ENCODE results near the gene MEAK7. TPM values are rescaled to one million over a fixed set of nuclear protein-coding genes. Genes with fewer than 3 reads are reported as not detected.

MEAK7 gene
- total RNA-seq, 1 donor from 2014 or later = 18.4 TPM

DNA sequence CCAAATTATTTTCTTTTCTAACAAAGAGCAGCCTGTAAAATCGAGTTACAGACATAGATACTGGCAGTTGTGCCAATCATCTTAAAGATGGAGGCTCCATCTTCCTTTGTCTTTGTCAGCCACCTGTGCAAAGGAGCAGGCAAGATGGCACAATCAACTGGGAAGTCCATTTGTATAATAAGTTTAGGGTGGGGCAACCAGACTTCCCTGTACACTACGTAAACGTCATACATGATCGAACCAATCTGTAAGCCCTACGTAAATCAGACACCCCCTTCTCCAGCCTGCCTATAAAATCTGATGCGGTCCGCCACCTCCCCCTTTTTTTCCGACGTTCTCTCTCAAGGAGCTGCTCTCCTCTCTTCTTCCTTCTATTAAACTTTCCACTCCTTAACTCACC, 31.4 kb upstream of the MEAK7 start:
- Histone ChIP-seq H3K36me3 (no peaks in the 10 kb centered on the region), H2AFZ (replicated peaks) (peak overlapping the region; percentile 78), H3K79me2 (ENCODE audit: low read depth) (no peaks in the 10 kb centered on the region), H3K4me1 (peaks cover 65% of the 10 kb centered on the region), H3K27me3 (no peaks in the 10 kb centered on the region), H3K9ac (no peak overlapping the region), H4K20me1 (ENCODE audit: low read depth) (no peaks in the 10 kb centered on the region), H3K9me3 (ENCODE audit: low read depth) (no peaks in the 10 kb centered on the region), H3K27ac (no peak overlapping the region), H3K4me3 (no peak overlapping the region), H3K4me2 (peak overlapping the region; percentile 62), H3F3A (ENCODE audit: low read depth) (peaks cover 57% of the 10 kb centered on the region)
- Mint-ChIP-seq H3K4me3 (peak overlapping the region; percentile 24), H3K4me1 (peaks cover 80% of the 10 kb centered on the region), H3K9me3 (peaks cover 2% of the 10 kb centered on the region), H3K27ac (peak overlapping the region; percentile 97), H3K36me3 (no peaks in the 10 kb centered on the region), H3K27me3 (ENCODE audit: insufficient read depth, low read depth) (peaks cover 5% of the 10 kb centered on the region)
- TF ChIP-seq EZH2 (IDR thresholded peaks at IDR 0.05) = no peak
- no peak for TF ChIP-seq EZH2phosphoT487 (IDR thresholded peaks at IDR 0.05)
- no peak for TF ChIP-seq CTCF (IDR thresholded peaks at IDR 0.05)
- DNase-seq (ENCODE audit: low spot score) = no peak

- H3K4me2 ChIP-seq = peak overlapping the region; percentile 62
- peak overlapping the region; percentile 54 for H3K4me3 Mint-ChIP-seq
- DNase-seq (ENCODE audit: low spot score) = peak; percentile 57
- H2AFZ ChIP-seq (replicated peaks) = peak overlapping the region; percentile 78
- peaks cover 57% of the 10 kb centered on the region for H3F3A ChIP-seq (ENCODE audit: low read depth)
- peaks cover 5% of the 10 kb centered on the region for H3K9me3 Mint-ChIP-seq
- H3K27me3 Mint-ChIP-seq (ENCODE audit: insufficient read depth, low read depth) = peaks cover 6% of the 10 kb centered on the region
- H3K9me3 ChIP-seq (ENCODE audit: low read depth) = no peaks in the 10 kb centered on the region
- peak overlapping the region; percentile 53 for H3K27ac ChIP-seq
- H3K4me3 ChIP-seq = no peak overlapping the region
- no peaks in the 10 kb centered on the region for H3K36me3 Mint-ChIP-seq
- TF ChIP-seq EZH2 (IDR thresholded peaks at IDR 0.05) (no peak), CTCF (IDR thresholded peaks at IDR 0.05) (no peak), EZH2phosphoT487 (IDR thresholded peaks at IDR 0.05) (no peak)
- peak overlapping the region; percentile 97 for H3K27ac Mint-ChIP-seq
- H3K36me3 ChIP-seq = no peaks in the 10 kb centered on the region
- peaks cover 80% of the 10 kb centered on the region for H3K4me1 Mint-ChIP-seq
- no peaks in the 10 kb centered on the region for H3K27me3 ChIP-seq
- H4K20me1 ChIP-seq (ENCODE audit: low read depth) = no peaks in the 10 kb centered on the region
- H3K79me2 ChIP-seq (ENCODE audit: low read depth) = no peaks in the 10 kb centered on the region
- H3K4me1 ChIP-seq = peaks cover 65% of the 10 kb centered on the region
- no peak overlapping the region for H3K9ac ChIP-seq
Observed at GRCh38 chr16:84535408-84535807, 30.9 kb upstream of the MEAK7 start.

DNA sequence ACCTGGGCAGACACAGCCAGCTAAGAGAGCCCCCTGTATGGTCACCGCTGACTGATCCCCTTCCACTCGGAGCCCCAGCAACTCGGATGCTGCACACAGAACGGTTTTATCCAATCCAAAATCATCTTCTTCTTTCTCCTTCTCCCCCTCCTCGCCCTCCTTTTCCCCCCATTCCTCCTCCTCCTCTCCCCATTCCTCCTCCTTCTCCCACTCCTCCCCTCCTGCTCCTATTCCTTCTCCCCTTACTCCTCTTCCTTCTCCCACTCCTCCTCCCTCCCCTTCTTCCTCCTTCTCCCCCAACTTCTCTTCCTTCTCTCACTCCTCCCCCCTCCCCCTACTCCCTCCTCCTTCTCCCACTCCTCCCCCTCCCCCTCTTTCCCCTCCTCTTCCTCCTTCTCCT, 30.4 kb upstream of the MEAK7 start:
- Histone ChIP-seq H4K20me1 (ENCODE audit: low read depth) (no peaks in the 10 kb centered on the region), H3K9me3 (ENCODE audit: low read depth) (no peaks in the 10 kb centered on the region), H2AFZ (replicated peaks) (no peak overlapping the region), H3K4me3 (no peak overlapping the region), H3K4me2 (peak overlapping the region; percentile 62), H3K36me3 (no peaks in the 10 kb centered on the region), H3F3A (ENCODE audit: low read depth) (peaks cover 57% of the 10 kb centered on the region), H3K79me2 (ENCODE audit: low read depth) (no peaks in the 10 kb centered on the region), H3K9ac (no peak overlapping the region), H3K27ac (no peak overlapping the region), H3K4me1 (peaks cover 65% of the 10 kb centered on the region), H3K27me3 (no peaks in the 10 kb centered on the region)
- peaks cover 5% of the 10 kb centered on the region for H3K36me3 Mint-ChIP-seq
- peaks cover 11% of the 10 kb centered on the region for H3K9me3 Mint-ChIP-seq
- H3K4me1 Mint-ChIP-seq = peaks cover 79% of the 10 kb centered on the region
- H3K27ac Mint-ChIP-seq = peak overlapping the region; percentile 85
- DNase-seq (ENCODE audit: low spot score) = no peak
- peaks cover 10% of the 10 kb centered on the region for H3K27me3 Mint-ChIP-seq (ENCODE audit: insufficient read depth, low read depth)
- TF ChIP-seq EZH2phosphoT487 (IDR thresholded peaks at IDR 0.05) = no peak
- TF ChIP-seq CTCF (IDR thresholded peaks at IDR 0.05) = no peak
- no peak for TF ChIP-seq EZH2 (IDR thresholded peaks at IDR 0.05)
- no peak overlapping the region for H3K4me3 Mint-ChIP-seq

Data from neural progenitor cell (in vitro differentiated cells).